Epithelial cell of esophagus (primary cell): ENCODE measurements around the gene KLHL30.

Experiments
- DNase-seq: peaks from one replicate; pipeline ENCODE4 v3.0.0; 2010; ENCODE audit warnings: low read depth
- H3K4me3 ChIP-seq: 2 replicates; pipeline ENCODE4 v1.5.1; 2011; ENCODE audit warnings: mild to moderate bottlenecking, low read length, control low read depth
- TF ChIP-seq, protein P1 (sequence below): IDR thresholded peaks from 2 replicates; pipeline ENCODE4 v1.5.1; 2011; ENCODE audit warnings: low read depth, mild to moderate bottlenecking, low read length, control low read depth, inconsistent platforms; ENCODE audit not compliant: insufficient read depth; ENCODE audit errors: missing control alignments

KLHL30 gene

GRCh38 chr2:238137885-238138284 lies 583 bp upstream of the KLHL30 start:
- TF ChIP-seq, protein P1, sequence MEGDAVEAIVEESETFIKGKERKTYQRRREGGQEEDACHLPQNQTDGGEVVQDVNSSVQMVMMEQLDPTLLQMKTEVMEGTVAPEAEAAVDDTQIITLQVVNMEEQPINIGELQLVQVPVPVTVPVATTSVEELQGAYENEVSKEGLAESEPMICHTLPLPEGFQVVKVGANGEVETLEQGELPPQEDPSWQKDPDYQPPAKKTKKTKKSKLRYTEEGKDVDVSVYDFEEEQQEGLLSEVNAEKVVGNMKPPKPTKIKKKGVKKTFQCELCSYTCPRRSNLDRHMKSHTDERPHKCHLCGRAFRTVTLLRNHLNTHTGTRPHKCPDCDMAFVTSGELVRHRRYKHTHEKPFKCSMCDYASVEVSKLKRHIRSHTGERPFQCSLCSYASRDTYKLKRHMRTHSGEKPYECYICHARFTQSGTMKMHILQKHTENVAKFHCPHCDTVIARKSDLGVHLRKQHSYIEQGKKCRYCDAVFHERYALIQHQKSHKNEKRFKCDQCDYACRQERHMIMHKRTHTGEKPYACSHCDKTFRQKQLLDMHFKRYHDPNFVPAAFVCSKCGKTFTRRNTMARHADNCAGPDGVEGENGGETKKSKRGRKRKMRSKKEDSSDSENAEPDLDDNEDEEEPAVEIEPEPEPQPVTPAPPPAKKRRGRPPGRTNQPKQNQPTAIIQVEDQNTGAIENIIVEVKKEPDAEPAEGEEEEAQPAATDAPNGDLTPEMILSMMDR: no peak
- H3K4me3 ChIP-seq: no peak overlapping the region
- no peak for DNase-seq

GRCh38 chr2:238139196-238140039 lies 950 bp downstream of the KLHL30 start:
- TF ChIP-seq, protein P1: no peak
- no peak overlapping the region for H3K4me3 ChIP-seq
- DNase-seq: no peak

DNA sequence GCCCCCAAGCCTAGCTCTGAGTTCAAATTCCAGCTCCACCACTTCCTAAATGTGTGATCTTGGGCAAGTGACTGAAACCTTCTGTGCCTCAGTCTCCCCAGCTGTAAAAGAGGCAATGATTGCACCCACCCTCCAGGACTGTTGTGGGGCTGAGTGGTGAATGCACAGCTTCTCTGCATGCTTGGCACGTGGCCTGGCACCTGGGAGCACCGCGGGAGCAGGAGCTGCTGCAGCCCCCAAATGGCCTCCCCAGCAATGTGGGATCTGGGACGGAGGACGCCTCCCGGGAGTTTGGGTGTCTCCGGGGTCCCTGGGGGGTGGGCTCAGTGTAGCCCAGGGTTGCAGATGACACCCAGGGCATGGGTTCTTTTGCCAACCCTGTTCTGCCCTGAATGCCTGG lies 1.6 kb downstream of the KLHL30 start:
- TF ChIP-seq, protein P1: no peak
- DNase-seq: no peak

DNA sequence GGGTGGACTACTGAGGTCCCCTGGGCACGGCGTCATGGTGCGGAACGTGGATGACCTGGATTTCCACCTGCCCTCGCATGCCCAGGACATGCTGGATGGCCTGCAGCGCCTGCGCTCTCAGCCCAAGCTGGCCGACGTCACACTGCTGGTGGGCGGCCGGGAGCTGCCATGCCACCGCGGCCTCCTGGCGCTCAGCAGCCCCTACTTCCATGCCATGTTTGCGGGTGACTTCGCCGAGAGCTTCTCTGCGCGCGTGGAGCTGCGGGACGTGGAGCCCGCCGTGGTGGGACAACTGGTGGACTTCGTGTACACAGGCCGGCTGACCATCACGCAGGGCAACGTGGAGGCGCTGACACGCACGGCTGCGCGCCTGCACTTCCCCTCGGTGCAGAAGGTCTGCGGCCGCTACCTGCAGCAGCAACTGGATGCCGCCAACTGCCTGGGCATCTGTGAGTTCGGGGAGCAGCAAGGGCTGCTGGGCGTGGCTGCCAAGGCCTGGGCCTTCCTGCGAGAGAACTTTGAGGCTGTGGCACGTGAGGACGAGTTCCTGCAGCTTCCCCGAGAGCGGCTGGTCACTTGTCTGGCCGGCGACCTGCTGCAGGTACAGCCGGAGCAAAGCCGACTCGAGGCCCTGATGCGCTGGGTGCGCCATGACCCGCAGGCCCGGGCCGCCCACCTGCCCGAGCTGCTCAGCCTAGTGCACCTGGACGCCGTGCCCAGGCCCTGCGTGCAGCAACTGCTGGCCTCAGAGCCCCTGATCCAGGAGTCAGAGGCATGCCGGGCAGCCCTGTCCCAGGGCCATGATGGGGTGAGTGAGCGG lies 2.5 kb downstream of the KLHL30 start:
- no peak overlapping the region for H3K4me3 ChIP-seq
- TF ChIP-seq, protein P1: no peak
- no peak for DNase-seq

More for the DNA sequence above, 1.6 kb downstream of the KLHL30 start:
- no peak overlapping the region for H3K4me3 ChIP-seq

DNA sequence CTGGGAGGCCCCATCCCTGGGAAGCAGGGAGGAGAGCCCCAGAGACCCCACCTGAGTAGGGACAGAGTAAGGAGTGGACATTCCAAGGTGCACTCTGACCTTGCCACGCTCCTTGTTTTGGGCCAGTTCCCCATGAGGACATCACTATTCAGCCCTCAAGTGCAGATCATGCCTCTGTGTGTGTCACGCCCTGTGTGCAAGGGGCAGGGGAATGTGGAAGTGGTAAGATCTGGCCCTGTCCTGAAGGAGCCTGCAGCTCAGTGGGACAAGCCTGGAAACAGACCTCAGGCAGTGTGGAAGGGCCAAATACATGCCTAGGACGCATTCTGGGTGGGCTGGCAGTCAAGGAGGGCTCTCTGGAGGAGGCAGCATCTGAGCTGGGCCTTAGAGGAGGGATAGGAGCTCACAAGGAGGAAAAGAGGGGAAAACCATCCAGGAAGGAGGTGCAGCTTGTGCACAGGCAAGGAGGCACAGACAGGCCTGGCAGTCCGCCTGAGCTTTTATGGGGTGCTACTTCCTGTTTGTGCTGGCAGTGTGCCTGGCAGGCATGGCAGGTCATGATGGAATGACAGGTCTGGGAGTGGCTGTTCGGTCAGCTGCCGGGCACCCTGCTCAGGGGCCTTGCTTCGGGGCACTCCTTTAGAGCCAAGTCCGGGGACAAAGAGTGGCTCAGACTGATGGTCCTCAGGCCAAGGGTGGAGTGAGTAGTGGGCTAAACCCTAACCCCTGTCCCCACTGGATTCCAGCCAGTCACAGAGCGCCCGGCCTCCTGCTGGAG lies 3.3 kb downstream of the KLHL30 start:
- TF ChIP-seq, protein P1: no peak
- no peak overlapping the region for H3K4me3 ChIP-seq
- peak; percentile 75 for DNase-seq

- DNase-seq: peak; percentile 78
- TF ChIP-seq, protein P1: no peak
- no peak overlapping the region for H3K4me3 ChIP-seq
Measured at GRCh38 chr2:238142382-238143205, 4.1 kb downstream of the KLHL30 start.
